ENCODE data around the gene NLRP6. TPM values are rescaled to one million over a fixed set of nuclear protein-coding genes. Genes with fewer than 3 reads are reported as not detected.
"Not testable (repeated sequence)": the region's sequence is repeated elsewhere in the genome, so short reads cannot be mapped to it uniquely, and the experiment has no call there.

NLRP6 gene
- polyA plus RNA-seq, 2 of the 4 experiments (the other 2 are of a cell fraction): 0.03 TPM; not detected in 1

DNA sequence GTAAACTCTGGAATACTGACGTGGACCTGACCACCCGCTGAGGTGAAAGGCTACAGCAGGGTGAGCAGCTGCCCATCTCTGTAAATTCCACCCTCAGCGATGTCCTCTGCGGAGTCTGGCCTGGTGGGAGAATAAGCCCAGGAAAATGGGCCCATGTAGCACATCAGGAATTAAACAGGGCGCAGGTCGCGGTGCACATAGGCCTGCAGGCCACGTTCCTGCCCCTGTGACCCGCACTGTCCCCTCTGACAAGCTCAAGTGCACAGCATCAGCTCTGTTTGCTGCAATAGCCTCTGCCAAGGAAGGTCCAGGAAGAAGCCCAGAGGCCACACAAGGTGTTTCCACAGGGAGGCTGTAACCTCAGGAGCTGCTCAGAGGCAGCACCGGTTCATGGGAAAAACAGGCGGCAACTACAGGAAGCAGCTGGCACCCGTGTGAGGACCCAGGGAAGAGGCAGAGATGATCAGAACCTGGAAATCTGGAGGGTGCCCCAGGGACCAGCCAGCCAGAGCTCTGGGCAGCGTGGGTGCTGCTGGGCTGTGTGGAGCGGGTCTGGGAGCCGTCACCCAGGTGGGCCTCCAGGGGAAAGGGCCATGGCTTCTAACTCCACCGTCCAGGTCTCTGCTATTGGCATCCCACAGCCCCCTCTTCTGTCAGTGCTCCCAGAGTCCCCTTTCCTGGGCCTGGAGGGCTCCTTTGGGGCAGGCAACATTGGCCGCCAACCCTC is 28.6 kb downstream of the NLRP6 start:
- H3K9me3 ChIP-seq: no peaks in the 10 kb centered on the region
- 86% methylated on average over 17 of the region's 17 CpGs for WGBS (ENCODE audit: missing lambda C conversion rate)
- no peak overlapping the region for H3K4me2 ChIP-seq
- ATAC-seq (no peak), DNase-seq (ENCODE audit: low read depth in 1 of 2, low spot score in 1 of 2) (no peak), FAIRE-seq (no peak)
- ChIA-PET POLR2A (interaction anchor here (1.0 to 1.6 kb wide), 2 partner anchors 49 to 143 kb away, joined by 3 to 7 read pairs; no protein-coding TSS in a partner anchor), CTCF (interaction anchor here (1.0 to 5.7 kb wide), 13 partner anchors 10 to 142 kb away, joined by 3 to 75 read pairs (median 13); partner anchors contain the start of genes NLRP6, PGGHG and PTDSS2)
- peak overlapping the region in 1 of 2 experiments; percentile 69; a peak in 4 of 6 replicates for H3K27ac ChIP-seq
- no peak overlapping the region for H3K4me3 ChIP-seq
- H3K4me1 ChIP-seq: peaks cover 22% of the 10 kb centered on the region; the same call in 2 of the 3 replicates
- TF ChIP-seq HOXB5 (CRISPR knock-in tag; IDR thresholded peaks at IDR 0.05) (no peak), HDAC2 (IDR thresholded peaks at IDR 0.05) (no peak), ZSCAN20 (CRISPR knock-in tag; IDR thresholded peaks at IDR 0.05) (no peak), CBX2 (IDR thresholded peaks at IDR 0.05; ENCODE audit: borderline replicate concordance, low read depth) (no peak), ZFP36 (IDR thresholded peaks at IDR 0.05; ENCODE audit: borderline replicate concordance, partially characterized antibody) (no peak), TFCP2L1 (CRISPR knock-in tag; IDR thresholded peaks at IDR 0.05) (no peak), CEBPB (IDR thresholded peaks at IDR 0.05) (no peak), KDM5A (IDR thresholded peaks at IDR 0.05) (no peak), TP53 (CRISPR knock-in tag; IDR thresholded peaks at IDR 0.05) (no peak)
- TF ChIP-seq, protein P1, sequence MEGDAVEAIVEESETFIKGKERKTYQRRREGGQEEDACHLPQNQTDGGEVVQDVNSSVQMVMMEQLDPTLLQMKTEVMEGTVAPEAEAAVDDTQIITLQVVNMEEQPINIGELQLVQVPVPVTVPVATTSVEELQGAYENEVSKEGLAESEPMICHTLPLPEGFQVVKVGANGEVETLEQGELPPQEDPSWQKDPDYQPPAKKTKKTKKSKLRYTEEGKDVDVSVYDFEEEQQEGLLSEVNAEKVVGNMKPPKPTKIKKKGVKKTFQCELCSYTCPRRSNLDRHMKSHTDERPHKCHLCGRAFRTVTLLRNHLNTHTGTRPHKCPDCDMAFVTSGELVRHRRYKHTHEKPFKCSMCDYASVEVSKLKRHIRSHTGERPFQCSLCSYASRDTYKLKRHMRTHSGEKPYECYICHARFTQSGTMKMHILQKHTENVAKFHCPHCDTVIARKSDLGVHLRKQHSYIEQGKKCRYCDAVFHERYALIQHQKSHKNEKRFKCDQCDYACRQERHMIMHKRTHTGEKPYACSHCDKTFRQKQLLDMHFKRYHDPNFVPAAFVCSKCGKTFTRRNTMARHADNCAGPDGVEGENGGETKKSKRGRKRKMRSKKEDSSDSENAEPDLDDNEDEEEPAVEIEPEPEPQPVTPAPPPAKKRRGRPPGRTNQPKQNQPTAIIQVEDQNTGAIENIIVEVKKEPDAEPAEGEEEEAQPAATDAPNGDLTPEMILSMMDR (IDR thresholded peaks at IDR 0.05): no peak
- TF ChIP-seq, protein P2, sequence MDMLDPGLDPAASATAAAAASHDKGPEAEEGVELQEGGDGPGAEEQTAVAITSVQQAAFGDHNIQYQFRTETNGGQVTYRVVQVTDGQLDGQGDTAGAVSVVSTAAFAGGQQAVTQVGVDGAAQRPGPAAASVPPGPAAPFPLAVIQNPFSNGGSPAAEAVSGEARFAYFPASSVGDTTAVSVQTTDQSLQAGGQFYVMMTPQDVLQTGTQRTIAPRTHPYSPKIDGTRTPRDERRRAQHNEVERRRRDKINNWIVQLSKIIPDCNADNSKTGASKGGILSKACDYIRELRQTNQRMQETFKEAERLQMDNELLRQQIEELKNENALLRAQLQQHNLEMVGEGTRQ (IDR thresholded peaks at IDR 0.05): no peak

DNA sequence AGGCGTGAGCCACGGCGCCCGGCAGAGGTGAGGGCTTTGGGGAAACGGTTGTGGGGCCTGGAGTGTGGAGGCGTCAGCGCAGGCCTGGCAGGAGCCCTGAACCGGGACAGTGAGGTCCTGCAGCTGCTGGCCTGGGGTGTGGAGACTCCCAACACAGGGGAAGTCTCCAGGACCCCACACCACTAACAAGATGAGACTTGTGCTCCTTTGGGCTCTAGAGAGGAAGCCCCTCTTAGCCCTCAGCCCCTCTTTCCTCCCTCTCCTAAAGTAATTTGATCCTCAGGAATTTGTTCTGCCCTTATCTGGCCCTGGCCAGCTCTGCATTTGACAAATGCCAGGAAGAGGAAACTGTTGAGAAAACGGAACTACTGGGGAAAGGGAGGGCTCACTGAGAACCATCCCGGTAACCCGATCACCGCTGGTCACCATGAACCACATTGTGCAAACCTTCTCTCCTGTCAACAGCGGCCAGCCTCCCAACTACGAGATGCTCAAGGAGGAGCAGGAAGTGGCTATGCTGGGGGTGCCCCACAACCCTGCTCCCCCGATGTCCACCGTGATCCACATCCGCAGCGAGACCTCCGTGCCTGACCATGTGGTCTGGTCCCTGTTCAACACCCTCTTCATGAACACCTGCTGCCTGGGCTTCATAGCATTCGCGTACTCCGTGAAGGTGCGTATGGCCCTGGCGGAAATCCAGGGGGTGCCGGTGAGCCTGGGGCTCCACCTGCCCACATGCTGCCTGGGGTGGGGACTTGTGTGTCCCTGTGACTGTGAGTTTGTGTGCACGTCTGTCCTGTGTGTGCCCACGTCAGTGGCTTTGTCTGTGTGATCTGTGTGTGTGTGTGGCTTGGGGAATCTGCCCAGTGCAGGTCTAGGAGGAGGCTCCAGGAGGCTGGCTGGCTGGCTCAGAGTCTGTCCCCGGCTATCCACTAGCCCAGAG is 29.8 kb downstream of the NLRP6 start, which contains the start of gene IFITM2:
TSS of gene IFITM2 (plus strand) at position 51 of the 943 bp plus-strand sequence. CDS start at position 428, 377 bp downstream.
- H3K9me3 ChIP-seq, FAIRE-seq: not testable (repeated sequence)
- peak in 1 of 2 experiments; percentile 60 for DNase-seq (ENCODE audit: low read depth in 1 of 2, low spot score in 1 of 2)
- 54% methylated on average over 20 of the region's 28 CpGs for WGBS (ENCODE audit: missing lambda C conversion rate)
- ChIA-PET POLR2A (interaction anchor here (1.0 kb wide), 1 partner anchor 47 kb away, joined by 5 read pairs; no protein-coding TSS in a partner anchor), CTCF (interaction anchor here (0.6 to 5.7 kb wide), 5 partner anchors 9 to 58 kb away, joined by 3 to 49 read pairs (median 33); partner anchors contain the start of gene PGGHG)
- peaks cover 22% of the 10 kb centered on the region; the same call in 2 of the 3 replicates for H3K4me1 ChIP-seq
- peak within 1 kb of the TSS; percentile 44 for H3K4me3 ChIP-seq
- H3K27ac ChIP-seq: peak within 1 kb of the TSS; percentile 69 to 70
- peak; percentile 49 to 55; a peak in 4 of 6 replicates for ATAC-seq
- peak within 1 kb of the TSS; percentile 89 for H3K4me2 ChIP-seq

DNA sequence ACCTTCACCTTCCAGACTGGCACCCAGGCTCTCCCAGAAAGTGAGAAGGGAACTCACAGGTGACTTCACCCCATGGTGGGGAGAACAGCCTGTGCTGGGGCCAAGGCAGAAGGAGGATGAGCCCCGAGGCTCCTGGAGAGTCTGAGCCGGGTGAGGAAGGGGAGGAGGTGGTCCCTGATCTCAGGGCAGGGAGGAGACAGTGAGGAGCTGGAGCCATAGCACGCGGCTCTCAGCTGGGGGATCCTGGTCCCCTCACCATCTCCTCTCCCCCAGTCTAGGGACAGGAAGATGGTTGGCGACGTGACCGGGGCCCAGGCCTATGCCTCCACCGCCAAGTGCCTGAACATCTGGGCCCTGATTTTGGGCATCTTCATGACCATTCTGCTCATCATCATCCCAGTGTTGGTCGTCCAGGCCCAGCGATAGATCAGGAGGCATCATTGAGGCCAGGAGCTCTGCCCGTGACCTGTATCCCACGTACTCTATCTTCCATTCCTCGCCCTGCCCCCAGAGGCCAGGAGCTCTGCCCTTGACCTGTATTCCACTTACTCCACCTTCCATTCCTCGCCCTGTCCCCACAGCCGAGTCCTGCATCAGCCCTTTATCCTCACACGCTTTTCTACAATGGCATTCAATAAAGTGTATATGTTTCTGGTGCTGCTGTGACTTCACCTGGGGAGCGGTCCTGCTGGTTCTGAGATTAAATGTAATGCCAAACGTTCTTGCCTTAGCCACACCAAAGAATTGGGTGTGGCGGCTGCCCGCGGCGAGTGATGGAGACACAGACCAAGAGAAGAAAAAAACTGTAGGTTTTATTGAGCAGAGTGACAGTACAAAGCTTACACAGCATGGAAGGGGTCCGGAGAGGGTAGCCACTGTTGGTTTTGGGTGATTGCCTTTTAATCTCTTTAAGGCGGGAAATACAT is 30.8 kb downstream of the NLRP6 start:
- ChIA-PET CTCF (interaction anchor here (0.7 to 1.4 kb wide), 6 partner anchors 10 to 58 kb away, joined by 3 to 5 read pairs (median 4); partner anchors contain the start of gene IFITM5), POLR2A (interaction anchor here (0.7 kb wide), 1 partner anchor 47 kb away, joined by 5 read pairs; no protein-coding TSS in a partner anchor)

DNA sequence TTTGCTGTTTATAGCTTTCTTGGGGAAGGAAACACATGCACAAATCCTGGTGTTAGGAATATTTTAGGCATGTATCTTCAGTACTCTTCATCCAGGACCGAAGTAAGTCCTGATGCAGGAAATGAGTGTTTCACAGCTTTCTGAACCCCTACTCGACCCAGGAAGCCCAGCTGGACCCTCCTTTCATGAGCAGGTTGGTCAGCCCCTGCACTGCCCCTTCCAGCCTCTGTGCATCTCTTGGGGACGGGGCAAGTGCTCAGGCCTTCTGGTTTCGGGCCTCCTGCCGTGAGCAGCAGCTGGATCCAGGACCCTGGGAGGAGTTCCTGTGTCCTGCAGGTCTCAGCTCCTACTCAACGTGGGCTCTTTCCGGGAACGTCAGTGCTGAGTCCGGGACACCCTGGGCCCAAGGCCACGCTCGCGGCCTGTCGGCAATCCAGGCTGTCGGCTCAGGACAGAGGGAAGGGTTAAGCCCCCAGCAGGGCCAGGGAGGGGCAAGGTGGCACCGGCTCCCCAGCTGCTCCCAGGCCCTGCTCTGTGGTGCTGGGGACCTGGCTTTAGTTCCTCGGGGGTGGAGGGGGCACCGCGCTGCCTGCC is 31.9 kb downstream of the NLRP6 start:
- FAIRE-seq; POLR2A ChIA-PET; DNase-seq (ENCODE audit: low read depth in 1 of 2, low spot score in 1 of 2); H3K9me3 ChIP-seq: not testable (repeated sequence)
- CTCF ChIA-PET: interaction anchor here (0.7 to 1.4 kb wide), 6 partner anchors 11 to 60 kb away, joined by 3 to 5 read pairs (median 4); partner anchors contain the start of gene IFITM5
- 21% methylated on average over 4 of the region's 18 CpGs for WGBS (ENCODE audit: missing lambda C conversion rate)
- Histone ChIP-seq H3K4me1 (peaks cover 22% of the 10 kb centered on the region; the same call in 2 of the 3 replicates), H3K4me2 (peak overlapping the region; percentile 89), H3K27ac (peak overlapping the region; percentile 65 to 69), H3K4me3 (peak overlapping the region; percentile 41)
- ATAC-seq: peak; percentile 30 to 65; a peak in 5 of 6 replicates

More for the DNA sequence above, 30.8 kb downstream of the NLRP6 start:
- Histone ChIP-seq H3K4me3 (peak overlapping the region; percentile 44; the same call in 1 of the 3 replicates), H3K4me1 (peaks cover 22% of the 10 kb centered on the region; the same call in 2 of the 3 replicates), H3K27ac (peak overlapping the region in 1 of 2 experiments; percentile 69; a peak in 3 of 6 replicates), H3K4me2 (peak overlapping the region; percentile 89)
- not testable (repeated sequence) for FAIRE-seq; H3K9me3 ChIP-seq; DNase-seq (ENCODE audit: low read depth in 1 of 2, low spot score in 1 of 2); ATAC-seq
- WGBS (ENCODE audit: missing lambda C conversion rate): 86% methylated on average over 24 of the region's 24 CpGs

DNA sequence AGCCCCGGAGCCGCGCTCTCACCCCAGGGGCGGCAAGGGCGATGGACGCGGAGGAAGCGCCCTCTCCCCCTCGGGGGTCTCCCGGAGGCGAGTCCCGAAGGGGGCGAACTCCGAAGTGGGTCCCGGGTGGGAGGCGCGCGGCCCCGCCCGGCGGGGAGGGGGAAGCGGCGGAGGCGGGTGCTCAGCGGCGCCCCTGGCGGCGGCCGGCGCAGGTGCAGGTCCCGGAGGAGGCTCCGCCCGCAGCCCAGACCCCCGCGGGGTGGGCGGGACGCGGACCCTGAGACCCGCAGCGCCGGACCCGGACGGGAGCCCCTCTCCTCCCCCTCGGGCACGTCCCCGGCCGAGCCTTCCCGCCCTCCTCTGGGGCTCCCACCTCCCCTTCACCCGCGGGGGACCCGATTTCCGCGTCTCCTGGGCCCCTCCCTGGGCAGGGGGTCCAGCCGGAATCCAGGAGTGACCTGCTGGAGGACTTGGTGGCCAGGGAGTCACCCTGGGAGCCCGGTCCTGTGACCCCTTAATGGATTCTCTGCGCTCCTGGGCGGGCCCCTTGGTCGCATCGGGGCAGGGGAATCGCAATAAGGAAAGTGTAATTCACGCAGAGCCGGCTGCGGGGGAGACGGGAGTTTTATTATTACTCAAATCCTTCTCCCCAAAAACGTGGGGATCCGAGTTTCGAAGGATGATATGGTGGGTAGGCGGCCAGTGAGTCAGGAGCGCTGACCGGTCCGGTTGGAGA is 33.0 kb downstream of the NLRP6 start:
- POLR2A ChIA-PET; FAIRE-seq; H3K9me3 ChIP-seq; DNase-seq (ENCODE audit: low read depth in 1 of 2, low spot score in 1 of 2): not testable (repeated sequence)
- peak; percentile 60 to 70 for ATAC-seq
- peak overlapping the region; percentile 35; the same call in 2 of the 3 replicates for H3K4me3 ChIP-seq
- CTCF ChIA-PET: interaction anchor here (0.8 to 0.9 kb wide), 3 partner anchors 29 to 137 kb away, joined by 3 to 5 read pairs (median 4); no protein-coding TSS in a partner anchor
- H3K27ac ChIP-seq: peak overlapping the region; percentile 60 to 72; a peak in 3 of 6 replicates
- WGBS (ENCODE audit: missing lambda C conversion rate): 19% methylated on average over 9 of the region's 71 CpGs
- peak overlapping the region; percentile 54; the same call in 2 of the 3 replicates for H3K4me2 ChIP-seq
- H3K4me1 ChIP-seq: peaks cover 22% of the 10 kb centered on the region; the same call in 2 of the 3 replicates

All from A549 (cell line).